Transverse colon (tissue), 4 donors: ENCODE measurements around the gene NID2. TPM values are rescaled to one million over a fixed set of nuclear protein-coding genes. Genes with fewer than 3 reads are reported as not detected.
A peak's percentile ranks its signal among the peaks of the same experiment; 100 is the strongest.

Experiments used
- DNase-seq: peaks from one replicate; pipeline ENCODE4 v3.0.0-alpha.2; 2019
- H3K27ac ChIP-seq, 4 donors: fragments of 200-600 bp; sonication (generic); 2 replicates each; pipeline ENCODE4 v1.5.1; 2016 to 2018; ENCODE audit warnings: inconsistent platforms in 4 of 4
- H3K27me3 ChIP-seq: fragments of 200-600 bp; sonication (generic); 2 replicates; pipeline ENCODE4 v1.5.1; 2017; ENCODE audit warnings: inconsistent platforms
- H3K36me3 ChIP-seq, 4 donors: fragments of 200-600 bp; sonication (generic); 2 replicates each; pipeline ENCODE4 v1.5.1; 2017 to 2019; ENCODE audit warnings: inconsistent platforms in 4 of 4
- H3K4me1 ChIP-seq, 4 donors: fragments of 200-600 bp; sonication (generic); 2 replicates each; pipeline ENCODE4 v1.5.1; 2017 to 2020; ENCODE audit warnings: inconsistent platforms in 4 of 4
- H3K4me3 ChIP-seq, 4 donors: fragments of 200-600 bp; sonication (generic); 1 replicate in 1 of 4; 2 replicates in 3 of 4; pipeline versions ENCODE4 v1.5.1 to v1.6.1; 2017 to 2019; ENCODE audit warnings: inconsistent platforms in 4 of 4
- H3K9me3 ChIP-seq, 2 donors: fragments of 200-600 bp; sonication (generic); 2 replicates each; pipeline ENCODE4 v1.5.1; 2017 to 2019; ENCODE audit warnings: inconsistent platforms in 2 of 2
- CTCF ChIP-seq, 5 experiments: fragments of 200-600 bp in 3 of 5; fragments of 450-650 bp in 2 of 5; sonication (generic) in 3 of 5; IDR thresholded peaks; 1 replicate in 2 of 5; 2 replicates in 3 of 5; pipeline ENCODE4 v1.5.1; 2016 to 2017; ENCODE audit warnings: antibody characterized with exemption in 5 of 5, inconsistent platforms in 3 of 5, mild to moderate bottlenecking in 2 of 5, moderate library complexity in 1 of 5
- EP300 ChIP-seq: sonication (generic); formaldehyde crosslinking; IDR thresholded peaks from one replicate; pipeline ENCODE4 v1.6.1; 2017; ENCODE audit warnings: antibody characterized with exemption, low read depth
- POLR2A ChIP-seq: fragments of 450-650 bp; IDR thresholded peaks from one replicate; pipeline ENCODE4 v1.6.1; 2016; ENCODE audit warnings: antibody characterized with exemption, mild to moderate bottlenecking, moderate library complexity
- POLR2AphosphoS5 ChIP-seq, 3 donors: sonication (generic); formaldehyde crosslinking; IDR thresholded peaks; one replicate each; pipeline ENCODE4 v1.6.1; 2016; ENCODE audit warnings: antibody characterized with exemption in 3 of 3
- WGBS, 2 donors: methylation state at CpG; one replicate each; pipeline ENCODE4 v1.1.5; 2018; ENCODE audit warnings: low coverage in 1 of 2; 5-methylcytosine and 5-hydroxymethylcytosine counted together
- in situ Hi-C, 4 donors: fragments of 200-750 bp; cut with MboI; loops; one replicate each; pipeline versions ENCODE4 v1.15.0 to v1.15.1; 2017; ENCODE audit warnings: low sequenced_read_pairs in 3 of 4, low pct_ligation_motif_present in 1 of 4, low pct_unique_long_range_greater_than_20kb in 1 of 4
- intact Hi-C: fragments of 100-400 bp; cut with DNase I; formaldehyde crosslinking; loops from one replicate; pipeline ENCODE4 v1.15.1; 2023; ENCODE audit warnings: low total_unique reads
- total RNA-seq, 4 donors: library from RNA; depleted of rRNA; stranded (reverse); fragments of >200 nt; gene quantifications; one replicate each; pipeline ENCODE4 v1.1.0, GENCODE V29; 2016

The NID2 gene
- total RNA-seq, 4 donors from 2014 or later, result 8.3 to 62.7 (median 27.4) TPM

GRCh38 chr14:51979088-51979709, 89.7 kb downstream of the NID2 start:
- in situ Hi-C loops (loop anchor here (25.0 kb wide), 3 partner anchors 192 to 692 kb away; partner anchors contain the start of gene PTGDR (in 1 of the 4)), intact Hi-C loops (no loop called here)
- H3K9me3 ChIP-seq, result no peaks in the 10 kb centered on the region
- H3K36me3 ChIP-seq, result no peaks in the 10 kb centered on the region
- DNase-seq, result peak; percentile 89
- peaks cover 0 to 8% (median 5%) of the 10 kb centered on the region in 4 donors for H3K4me1 ChIP-seq
- no peaks in the 10 kb centered on the region for H3K27me3 ChIP-seq
- no peak overlapping the region for H3K4me3 ChIP-seq
- WGBS, 2 donors, result 24 to 31% methylated on average over 12 to 17 of the region's 17 CpGs
- H3K27ac ChIP-seq, result no peak overlapping the region
- TF ChIP-seq CTCF (IDR thresholded peaks at IDR 0.05), result peak; percentile 82 to 95 (median 93)
- no peak for TF ChIP-seq EP300
- TF ChIP-seq POLR2AphosphoS5 (IDR thresholded peaks at IDR 0.05), result no peak

- Histone ChIP-seq H3K36me3 (no peaks in the 10 kb centered on the region), H3K27me3 (no peaks in the 10 kb centered on the region), H3K27ac (no peak overlapping the region), H3K4me3 (no peak overlapping the region), H3K4me1 (peaks cover 0 to 8% (median 5%) of the 10 kb centered on the region in 4 donors), H3K9me3 (no peaks in the 10 kb centered on the region)
- DNase-seq, result no peak
- intact Hi-C loops (no loop called here), in situ Hi-C loops (loop anchor here (25.0 kb wide), 3 partner anchors 191 to 691 kb away; partner anchors contain the start of gene PTGDR (in 1 of the 4))
- WGBS, 2 donors, result 39 to 43% methylated on average over 2 of the region's 2 CpGs
- TF ChIP-seq CTCF (IDR thresholded peaks at IDR 0.05) (no peak), POLR2AphosphoS5 (IDR thresholded peaks at IDR 0.05) (no peak), POLR2A (no peak), EP300 (no peak)
These were observed 90.2 kb downstream of the NID2 start for GRCh38 chr14:51978681-51979085.

- TF ChIP-seq EP300 (no peak), CTCF (IDR thresholded peaks at IDR 0.05) (no peak), POLR2AphosphoS5 (IDR thresholded peaks at IDR 0.05) (no peak), POLR2A (no peak)
- Histone ChIP-seq H3K4me1 (peaks cover 0 to 8% (median 5%) of the 10 kb centered on the region in 4 donors), H3K9me3 (no peaks in the 10 kb centered on the region), H3K36me3 (no peaks in the 10 kb centered on the region), H3K27ac (no peak overlapping the region), H3K27me3 (no peaks in the 10 kb centered on the region), H3K4me3 (no peak overlapping the region)
- no peak for DNase-seq
- WGBS, 2 donors, result 90 to 93% methylated on average over 4 to 5 of the region's 5 CpGs
- intact Hi-C loops (no loop called here), in situ Hi-C loops (loop anchor here (25.0 kb wide), 3 partner anchors 190 to 690 kb away; partner anchors contain the start of gene PTGDR (in 1 of the 4))
These were observed 91.8 kb downstream of the NID2 start for GRCh38 chr14:51977075-51977474.

GRCh38 chr14:51972566-51972965, 96.3 kb downstream of the NID2 start:
- no peaks in the 10 kb centered on the region for H3K36me3 ChIP-seq
- no peaks in the 10 kb centered on the region for H3K9me3 ChIP-seq
- DNase-seq, result no peak
- H3K4me3 ChIP-seq, result no peak overlapping the region
- in situ Hi-C loops, result loop anchor here (25.0 kb wide), 3 partner anchors 160 to 685 kb away; partner anchors contain the start of gene FRMD6 (in 1 of the 4)
- WGBS, 2 donors, result 88 to 90% methylated on average over 7 of the region's 7 CpGs
- no peak for TF ChIP-seq POLR2AphosphoS5 (IDR thresholded peaks at IDR 0.05)
- no peak for TF ChIP-seq EP300
- TF ChIP-seq POLR2A, result no peak
- TF ChIP-seq CTCF (IDR thresholded peaks at IDR 0.05), result no peak
- no peaks in the 10 kb centered on the region for H3K4me1 ChIP-seq
- H3K27ac ChIP-seq, result no peak overlapping the region
- H3K27me3 ChIP-seq, result no peaks in the 10 kb centered on the region
- intact Hi-C loops, result no loop called here
